H9 (cell line): ENCODE data around the gene NALCN. TPM values are rescaled to one million over a fixed set of nuclear protein-coding genes. Genes with fewer than 3 reads are reported as not detected.

ENCODE experiments used
- DNase-seq: peaks from one replicate; pipeline ENCODE4 v3.0.0-alpha.2; 2017
- H2AFZ ChIP-seq: one replicate; pipeline ENCODE4 v1.6.1; 2013; ENCODE audit warnings: mild to moderate bottlenecking, low read length, control low read depth, moderate library complexity
- H2AK5ac ChIP-seq: 2 replicates; pipeline ENCODE4 v1.6.1; 2013; ENCODE audit warnings: low read length, control low read depth, mixed read lengths; ENCODE audit not compliant: insufficient read length
- H2BK120ac ChIP-seq: one replicate; pipeline ENCODE4 v1.6.1; 2013; ENCODE audit warnings: low read depth, mild to moderate bottlenecking, low read length, control low read depth, inconsistent platforms; ENCODE audit not compliant: poor library complexity, severe bottlenecking
- H2BK12ac ChIP-seq: 2 replicates; pipeline ENCODE4 v1.6.1; 2013; ENCODE audit warnings: low read length, control low read depth, mixed read lengths, low read depth; ENCODE audit not compliant: insufficient read length
- H2BK15ac ChIP-seq: 2 replicates; pipeline ENCODE4 v1.6.1; 2013; ENCODE audit warnings: low read depth, low read length, control low read depth
- H2BK20ac ChIP-seq: one replicate; pipeline ENCODE4 v1.6.1; 2013; ENCODE audit warnings: low read depth, mild to moderate bottlenecking, low read length, control low read depth, inconsistent platforms; ENCODE audit not compliant: poor library complexity, severe bottlenecking
- H2BK5ac ChIP-seq: 2 replicates; pipeline ENCODE4 v1.6.1; 2013; ENCODE audit warnings: low read length, control low read depth, mixed read lengths; ENCODE audit not compliant: insufficient read length
- H3K14ac ChIP-seq: 2 replicates; pipeline ENCODE4 v1.6.1; 2013; ENCODE audit warnings: low read length, control low read depth; ENCODE audit not compliant: insufficient read depth
- H3K18ac ChIP-seq: 2 replicates; pipeline ENCODE4 v1.6.1; 2013; ENCODE audit warnings: low read depth, mild to moderate bottlenecking, mixed read lengths, low read length, control low read depth; ENCODE audit not compliant: insufficient read length
- H3K23ac ChIP-seq: 2 replicates; pipeline ENCODE4 v1.6.1; 2013; ENCODE audit warnings: low read length, control low read depth, mixed read lengths, low read depth; ENCODE audit not compliant: insufficient read length
- H3K23me2 ChIP-seq: 2 replicates; pipeline ENCODE4 v1.6.1; 2013; ENCODE audit warnings: low read depth, mild to moderate bottlenecking, mixed read lengths, low read length, control low read depth; ENCODE audit not compliant: insufficient read length, poor library complexity, severe bottlenecking
- H3K27ac ChIP-seq: 2 replicates; pipeline ENCODE4 v1.5.1; 2013; ENCODE audit warnings: low read length, control low read depth, mixed read lengths, low read depth; ENCODE audit not compliant: insufficient read length
- H3K27me3 ChIP-seq: 2 replicates; pipeline ENCODE4 v1.6.1; 2013; ENCODE audit warnings: low read length, control low read depth, inconsistent platforms; ENCODE audit not compliant: insufficient read depth
- H3K4ac ChIP-seq: 2 replicates; pipeline ENCODE4 v1.6.1; 2013; ENCODE audit warnings: low read depth, mild to moderate bottlenecking, control low read depth, inconsistent platforms, low read length, moderate library complexity
- H3K4me1 ChIP-seq: 2 replicates; pipeline ENCODE4 v1.6.1; 2013; ENCODE audit warnings: low read length, control low read depth, inconsistent platforms; ENCODE audit not compliant: insufficient read depth
- H3K4me2 ChIP-seq: 2 replicates; pipeline ENCODE4 v1.6.1; 2013; ENCODE audit warnings: low read length, control low read depth, mixed read lengths; ENCODE audit not compliant: insufficient read length, insufficient read depth
- H3K56ac ChIP-seq: 2 replicates; pipeline ENCODE4 v1.6.1; 2013; ENCODE audit warnings: low read depth, mild to moderate bottlenecking, mixed read lengths, low read length, control low read depth; ENCODE audit not compliant: insufficient read length
- H3K79me1 ChIP-seq: 2 replicates; pipeline ENCODE4 v1.6.1; 2013; ENCODE audit warnings: low read depth, mild to moderate bottlenecking, moderate library complexity, low read length, control low read depth, inconsistent platforms; ENCODE audit not compliant: insufficient read depth, poor library complexity, severe bottlenecking
- H3K79me2 ChIP-seq: 2 replicates; pipeline ENCODE4 v1.6.1; 2013; ENCODE audit warnings: low read length, control low read depth, inconsistent platforms; ENCODE audit not compliant: insufficient read depth
- H3K9ac ChIP-seq: 2 replicates; pipeline ENCODE4 v1.6.1; 2013; ENCODE audit warnings: low read length, control low read depth, mixed read lengths; ENCODE audit not compliant: insufficient read length; ENCODE audit errors: extremely low read depth
- H3K9me3 ChIP-seq: one replicate; pipeline ENCODE4 v1.6.1; 2013; ENCODE audit warnings: low read depth, low read length, inconsistent platforms; ENCODE audit not compliant: control insufficient read depth
- H3T11ph ChIP-seq: one replicate; pipeline ENCODE4 v1.6.1; 2013; ENCODE audit warnings: mild to moderate bottlenecking, low read length, control low read depth, inconsistent platforms
- H4K20me1 ChIP-seq: one replicate; pipeline ENCODE4 v1.6.1; 2013; ENCODE audit not compliant: control insufficient read depth, insufficient read length, insufficient read depth
- H4K5ac ChIP-seq: 2 replicates; pipeline ENCODE4 v1.6.1; 2013; ENCODE audit warnings: low read depth, mild to moderate bottlenecking, mixed read lengths, low read length, control low read depth; ENCODE audit not compliant: insufficient read length
- H4K8ac ChIP-seq: replicated peaks from 2 replicates; pipeline ENCODE4 v1.6.1; 2013; ENCODE audit warnings: low read length, control low read depth, mixed read lengths, low read depth; ENCODE audit not compliant: insufficient read length
- H4K91ac ChIP-seq: 2 replicates; pipeline ENCODE4 v1.6.1; 2013; ENCODE audit warnings: low read depth, mild to moderate bottlenecking, moderate library complexity, mixed read lengths, low read length, control low read depth; ENCODE audit not compliant: insufficient read length
- H3K27ac Mint-ChIP-seq, 3 experiments: 2 replicates in 2 of 3; 3 replicates in 1 of 3; pipeline ENCODE4 v1.8.0; 2020 to 2021; ENCODE audit warnings: mixed read lengths in 3 of 3, mild to moderate bottlenecking in 1 of 3, moderate library complexity in 1 of 3
- H3K27me3 Mint-ChIP-seq: 2 replicates; pipeline ENCODE4 v1.8.0; 2021; ENCODE audit warnings: low read depth, mild to moderate bottlenecking, moderate library complexity, mixed read lengths
- H3K36me3 Mint-ChIP-seq, 3 experiments: 2 replicates in 2 of 3; 3 replicates in 1 of 3; pipeline ENCODE4 v1.8.0; 2020 to 2021; ENCODE audit warnings: low read depth in 3 of 3, mixed read lengths in 3 of 3; ENCODE audit not compliant: insufficient read depth in 1 of 3
- H3K4me1 Mint-ChIP-seq, 2 experiments: 2 replicates each; pipeline ENCODE4 v1.8.0; 2020; ENCODE audit warnings: mixed read lengths in 2 of 2
- H3K4me3 Mint-ChIP-seq, 2 experiments: 2 replicates in 1 of 2; 3 replicates in 1 of 2; pipeline ENCODE4 v1.8.0; 2020 to 2021; ENCODE audit warnings: mild to moderate bottlenecking in 2 of 2, mixed read lengths in 2 of 2, moderate library complexity in 1 of 2
- H3K9me3 Mint-ChIP-seq, 2 experiments: 2 replicates in 1 of 2; 3 replicates in 1 of 2; pipeline ENCODE4 v1.8.0; 2020; ENCODE audit warnings: mild to moderate bottlenecking in 2 of 2, mixed read lengths in 2 of 2, moderate library complexity in 1 of 2
- CTCF ChIP-seq: fragments of 200-600 bp; sonication (generic); conservative IDR thresholded peaks from 3 replicates; pipeline ENCODE4 v1.8.0; 2021; ENCODE audit warnings: antibody characterized with exemption, mild to moderate bottlenecking
- WGBS: extraction: QIAGEN DNeasy Blood & Tissue Kit; methylation state at CpG from one replicate; pipeline ENCODE4 v1.1.7; 2013; ENCODE audit warnings: missing lambda C conversion rate, low lambda C conversion rate, mixed read lengths; ENCODE audit not compliant: insufficient read length; ENCODE audit errors: extremely low coverage; 5-methylcytosine and 5-hydroxymethylcytosine counted together
- total RNA-seq: library from RNA; stranded (reverse); gene quantifications from 2 replicates; pipeline ENCODE4 v1.2.1, GENCODE V29; 2021

Gene NALCN
- total RNA-seq, 1 experiment from 2014 or later = 0.09 TPM

- no peak overlapping the region for H2BK15ac ChIP-seq
- H3K79me2 ChIP-seq = no peaks in the 10 kb centered on the region
- H3K4me1 ChIP-seq = no peaks in the 10 kb centered on the region
- no CpG with 5 or more reads among the region's 3 CpGs for WGBS
- H3K56ac ChIP-seq = no peak overlapping the region
- H3K23ac ChIP-seq = no peak overlapping the region
- H2BK5ac ChIP-seq = no peak overlapping the region
- no peak overlapping the region for H3K27ac Mint-ChIP-seq
- no peak overlapping the region for H2BK20ac ChIP-seq
- no peaks in the 10 kb centered on the region for H3K79me1 ChIP-seq
- DNase-seq = no peak
- no peak overlapping the region for H3K4me2 ChIP-seq
- H3K23me2 ChIP-seq = no peaks in the 10 kb centered on the region
- H2AK5ac ChIP-seq = no peak overlapping the region
- H3K4me3 Mint-ChIP-seq = no peak overlapping the region
- no peak for TF ChIP-seq CTCF
- no peak overlapping the region for H3K18ac ChIP-seq
- no peak overlapping the region for H3K4ac ChIP-seq
- no peak overlapping the region for H2AFZ ChIP-seq
- H4K8ac ChIP-seq = no peak overlapping the region
- no peak overlapping the region for H3K14ac ChIP-seq
- H3T11ph ChIP-seq = no peak overlapping the region
- H3K36me3 Mint-ChIP-seq = peaks cover 0 to 5% (median 2%) of the 10 kb centered on the region in 3 experiments; a peak in 2 of 7 replicates
- no peak overlapping the region for H2BK12ac ChIP-seq
- peaks cover 0 to 7% of the 10 kb centered on the region in 2 experiments; a peak in 2 of 5 replicates for H3K9me3 Mint-ChIP-seq
- no peak overlapping the region for H4K91ac ChIP-seq
- H3K27ac ChIP-seq = no peak overlapping the region
- H3K27me3 ChIP-seq = no peaks in the 10 kb centered on the region
- H4K5ac ChIP-seq = no peak overlapping the region
- no peak overlapping the region for H2BK120ac ChIP-seq
- peaks cover 0 to 7% of the 10 kb centered on the region in 2 experiments; a peak in 3 of 4 replicates for H3K4me1 Mint-ChIP-seq
- H3K9ac ChIP-seq = no peak overlapping the region
- no peaks in the 10 kb centered on the region for H3K9me3 ChIP-seq
- H4K20me1 ChIP-seq = no peaks in the 10 kb centered on the region
- H3K27me3 Mint-ChIP-seq = no peaks in the 10 kb centered on the region
Measured at GRCh38 chr13:101393140-101393539, 23.2 kb downstream of the NALCN start.
